GM21526 (cell line): ENCODE results near the gene ZBTB8B.
"Not testable (repeated sequence)": the region's sequence is repeated elsewhere in the genome, so short reads cannot be mapped to it uniquely, and the experiment has no call there.

ENCODE experiments used
- ATAC-seq: cut with Tn5 transposase; IDR thresholded peaks from one replicate; pipeline ENCODE4 v1.9.1; 2021; ENCODE audit warnings: moderate library complexity; ENCODE audit not compliant: unreplicated experiment, low FRiP score

The ZBTB8B gene

DNA sequence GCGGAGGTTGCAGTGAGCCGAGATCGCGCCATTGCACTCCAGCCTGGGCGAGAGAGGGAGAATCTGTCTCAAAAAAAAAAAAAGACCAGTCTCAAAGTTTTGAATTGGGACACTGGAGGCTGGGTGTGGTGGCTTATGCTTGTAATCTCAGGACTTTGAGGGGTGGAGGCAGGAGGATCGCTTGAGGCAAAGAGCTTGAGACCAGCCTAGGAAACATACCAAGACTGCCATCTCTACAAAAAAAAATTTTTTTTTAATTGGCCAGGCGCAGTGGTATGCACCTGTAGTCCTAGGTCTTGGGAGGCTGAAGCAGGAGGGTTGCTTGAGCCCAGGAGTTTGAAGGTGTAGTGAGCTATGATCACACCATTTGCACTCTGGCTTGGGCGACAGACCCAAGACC is 3.9 kb downstream of the ZBTB8B start:
- no peak for ATAC-seq

DNA sequence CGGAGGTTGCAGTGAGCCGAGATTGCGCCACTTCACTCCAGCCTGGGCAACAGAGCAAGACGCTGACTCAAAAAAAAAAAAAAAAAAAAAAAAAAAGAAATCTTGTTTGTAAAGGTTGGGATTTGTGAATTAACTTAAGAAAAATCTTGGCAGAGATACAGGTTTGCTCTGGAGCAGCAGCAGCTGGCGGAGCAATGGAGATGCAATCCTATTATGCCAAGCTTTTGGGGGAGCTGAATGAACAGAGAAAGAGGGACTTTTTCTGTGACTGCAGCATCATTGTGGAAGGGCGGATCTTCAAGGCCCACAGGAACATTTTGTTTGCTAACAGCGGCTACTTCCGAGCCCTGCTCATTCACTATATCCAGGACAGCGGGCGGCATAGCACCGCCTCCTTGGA is 5.6 kb downstream of the ZBTB8B start:
- ATAC-seq: no peak

DNA sequence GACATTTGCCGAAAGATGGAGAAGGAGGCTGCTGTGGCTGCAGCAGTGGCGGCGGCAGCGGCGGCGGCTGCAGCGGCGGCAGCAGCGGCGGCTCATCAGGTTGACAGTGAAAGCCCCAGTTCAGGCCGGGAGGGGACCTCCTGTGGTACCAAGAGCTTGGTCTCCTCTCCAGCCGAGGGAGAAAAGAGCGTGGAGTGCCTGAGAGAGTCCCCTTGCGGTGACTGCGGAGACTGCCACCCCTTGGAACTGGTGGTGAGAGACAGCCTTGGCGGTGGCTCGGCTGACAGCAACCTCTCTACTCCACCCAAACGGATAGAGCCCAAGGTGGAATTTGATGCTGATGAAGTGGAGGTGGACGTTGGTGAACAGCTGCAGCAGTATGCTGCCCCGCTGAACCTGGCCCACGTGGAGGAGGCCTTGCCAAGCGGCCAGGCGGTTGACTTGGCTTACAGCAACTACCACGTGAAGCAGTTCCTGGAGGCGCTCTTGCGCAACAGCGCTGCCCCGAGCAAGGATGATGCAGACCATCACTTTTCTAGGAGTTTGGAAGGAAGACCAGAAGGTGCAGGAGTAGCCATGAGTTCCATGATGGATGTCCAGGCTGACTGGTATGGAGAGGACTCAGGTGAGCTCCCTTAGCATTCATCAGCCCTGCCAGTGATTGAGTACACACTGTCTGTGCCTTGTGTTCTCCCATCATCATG is 6.3 kb downstream of the ZBTB8B start:
- ATAC-seq: no peak

DNA sequence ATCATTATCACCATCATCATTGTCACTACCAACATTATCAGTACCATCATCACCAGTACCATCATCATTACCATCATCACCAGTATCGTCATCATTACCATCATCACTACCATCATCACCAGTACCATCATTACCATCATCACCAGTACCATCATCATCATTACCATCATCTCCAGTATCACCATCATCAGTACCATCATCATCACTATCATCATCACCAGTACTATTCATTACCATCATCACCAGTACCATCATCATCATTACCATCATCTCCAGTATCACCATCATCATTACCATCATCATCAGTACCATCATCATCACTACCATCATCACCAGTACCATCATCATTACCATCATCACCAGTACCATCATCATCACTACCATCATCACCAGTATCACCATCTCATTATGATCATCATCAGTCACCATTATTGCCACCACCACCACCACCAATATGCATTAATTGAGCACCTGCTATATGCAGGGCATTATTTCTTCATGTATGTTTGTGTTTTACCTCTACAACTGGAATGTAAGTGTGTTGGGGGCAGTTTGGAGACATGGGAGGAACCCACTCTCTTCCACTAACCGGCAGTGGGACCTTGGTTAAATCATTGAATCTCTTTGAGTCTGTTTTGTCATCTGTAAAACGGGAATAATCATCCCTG is 7.0 kb downstream of the ZBTB8B start:
- ATAC-seq: no peak

DNA sequence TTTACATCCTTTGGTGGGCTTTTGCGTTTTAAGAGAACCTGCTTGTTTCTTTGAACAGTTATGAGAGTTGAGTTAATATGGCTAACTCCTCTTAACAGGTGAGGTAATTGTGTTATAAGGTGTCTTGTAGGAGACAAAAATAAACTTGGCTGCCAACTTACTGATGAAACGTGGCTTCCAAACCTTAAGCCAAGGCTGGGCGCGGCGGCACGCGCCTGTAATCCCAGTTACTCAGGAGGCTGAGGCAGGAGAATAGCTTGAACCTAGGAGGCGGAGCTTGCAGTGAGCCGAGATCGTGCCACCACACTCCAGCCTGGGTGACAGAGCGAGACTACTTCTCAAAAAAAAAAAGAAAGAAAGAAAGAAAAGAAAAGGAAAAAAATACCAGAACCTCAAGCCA is 8.1 kb downstream of the ZBTB8B start:
- ATAC-seq: not testable (repeated sequence)

DNA sequence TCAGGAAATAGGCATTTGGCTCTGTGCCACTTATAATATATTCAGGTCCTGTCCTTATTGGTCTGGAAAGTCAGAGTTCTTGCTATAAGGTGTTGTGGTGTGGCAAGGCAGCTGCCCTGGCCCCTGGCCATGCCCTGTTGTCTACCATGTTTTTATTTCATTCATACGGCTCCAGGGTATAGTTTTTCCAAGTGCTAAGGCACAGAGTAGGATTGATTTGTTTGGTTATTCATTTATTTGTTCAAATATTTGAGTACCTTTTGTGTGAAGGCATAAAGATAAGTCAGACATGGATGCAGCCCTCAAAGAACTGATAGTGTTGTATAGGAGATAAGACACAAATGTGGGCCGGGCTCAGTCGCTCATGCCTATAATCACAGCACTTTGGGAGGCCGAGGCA is 10.1 kb downstream of the ZBTB8B start:
- no peak for ATAC-seq

DNA sequence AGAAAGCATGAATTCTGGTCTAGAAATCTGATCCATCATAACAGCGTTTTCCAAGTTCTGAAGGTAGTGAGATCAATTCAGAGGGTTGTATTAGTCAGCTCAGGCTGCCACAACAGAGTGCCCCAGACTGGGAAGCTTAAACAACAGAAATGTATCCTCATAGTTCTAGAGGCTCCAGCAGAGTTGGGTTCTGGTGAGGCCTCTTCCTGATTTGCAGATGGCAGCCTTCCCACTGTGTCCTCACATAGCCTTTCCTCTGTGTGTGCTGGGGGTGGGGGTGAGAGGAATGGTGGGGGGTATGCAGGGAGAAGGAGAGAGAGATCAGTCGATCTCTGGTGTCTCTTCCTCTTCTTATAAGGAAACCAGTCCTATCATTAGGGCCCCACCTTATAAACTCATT is 15.1 kb downstream of the ZBTB8B start:
- no peak for ATAC-seq

DNA sequence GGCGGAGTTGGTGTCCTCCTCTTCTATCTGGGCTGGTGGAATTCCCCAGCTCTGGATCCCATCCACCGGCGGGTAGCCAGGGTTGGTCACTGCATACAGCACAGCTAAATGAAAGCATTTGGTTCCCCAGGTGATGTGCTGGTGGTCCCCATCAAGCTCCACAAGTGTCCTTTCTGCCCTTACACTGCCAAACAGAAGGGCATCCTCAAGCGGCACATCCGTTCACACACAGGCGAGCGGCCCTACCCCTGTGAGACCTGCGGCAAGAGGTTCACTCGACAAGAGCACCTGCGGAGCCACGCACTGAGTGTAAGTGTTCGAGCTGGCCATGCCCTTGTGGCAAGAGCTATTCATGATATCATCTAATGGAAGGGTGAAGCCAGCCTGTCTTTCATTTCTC is 15.9 kb downstream of the ZBTB8B start:
- ATAC-seq: no peak

DNA sequence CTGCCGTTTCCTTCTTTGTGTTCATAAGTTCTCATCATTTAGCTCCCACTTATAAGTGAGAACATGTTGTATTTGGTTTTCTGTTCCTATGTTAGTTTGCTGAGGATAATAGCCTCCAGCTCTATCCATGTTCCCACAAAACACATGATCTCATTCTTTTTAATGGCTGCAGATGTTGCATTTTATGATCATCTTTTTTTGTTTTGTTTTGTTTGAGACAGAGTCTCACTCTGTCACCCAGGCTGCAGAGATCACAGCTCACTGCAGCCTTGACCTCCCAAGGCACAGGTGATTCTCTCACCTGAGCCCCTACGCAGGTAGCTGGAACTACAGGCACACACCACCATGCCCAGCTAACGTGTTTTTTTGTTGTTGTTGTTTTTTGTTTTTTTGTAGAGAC is 16.9 kb downstream of the ZBTB8B start:
- not testable (repeated sequence) for ATAC-seq

DNA sequence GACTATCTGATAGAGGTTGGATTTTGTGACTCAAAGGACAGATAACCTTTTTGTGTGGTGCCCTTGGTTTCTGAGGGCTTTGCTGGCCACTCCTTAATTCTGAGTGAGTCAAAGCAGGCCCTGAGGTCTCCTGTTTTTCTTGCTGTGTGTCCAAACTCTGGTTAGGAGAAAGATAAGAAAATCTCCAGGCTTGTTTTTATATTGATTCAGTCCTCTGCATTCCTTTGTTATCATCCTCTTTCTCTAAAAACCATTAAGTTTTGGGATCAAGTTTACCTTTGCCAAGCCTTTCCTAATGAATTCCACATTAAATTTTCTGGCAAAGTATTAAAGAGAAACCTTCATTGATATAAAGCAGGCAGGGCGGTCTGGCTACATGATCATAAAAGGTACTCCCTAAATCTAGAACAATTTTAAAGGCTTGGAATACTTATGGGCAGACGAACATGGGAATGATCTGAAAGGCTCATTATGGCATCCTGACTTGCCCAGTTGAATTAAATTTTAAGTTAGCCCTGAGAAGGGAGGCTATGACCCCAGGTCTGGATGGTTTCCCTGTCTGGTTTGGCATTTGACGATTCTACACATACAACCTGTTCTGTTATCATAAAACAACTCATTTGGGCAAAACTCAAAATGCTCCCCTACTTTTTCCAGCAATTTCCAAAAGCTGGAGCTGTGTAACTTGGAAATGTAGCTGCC is 20.8 kb downstream of the ZBTB8B start:
- no peak for ATAC-seq

DNA sequence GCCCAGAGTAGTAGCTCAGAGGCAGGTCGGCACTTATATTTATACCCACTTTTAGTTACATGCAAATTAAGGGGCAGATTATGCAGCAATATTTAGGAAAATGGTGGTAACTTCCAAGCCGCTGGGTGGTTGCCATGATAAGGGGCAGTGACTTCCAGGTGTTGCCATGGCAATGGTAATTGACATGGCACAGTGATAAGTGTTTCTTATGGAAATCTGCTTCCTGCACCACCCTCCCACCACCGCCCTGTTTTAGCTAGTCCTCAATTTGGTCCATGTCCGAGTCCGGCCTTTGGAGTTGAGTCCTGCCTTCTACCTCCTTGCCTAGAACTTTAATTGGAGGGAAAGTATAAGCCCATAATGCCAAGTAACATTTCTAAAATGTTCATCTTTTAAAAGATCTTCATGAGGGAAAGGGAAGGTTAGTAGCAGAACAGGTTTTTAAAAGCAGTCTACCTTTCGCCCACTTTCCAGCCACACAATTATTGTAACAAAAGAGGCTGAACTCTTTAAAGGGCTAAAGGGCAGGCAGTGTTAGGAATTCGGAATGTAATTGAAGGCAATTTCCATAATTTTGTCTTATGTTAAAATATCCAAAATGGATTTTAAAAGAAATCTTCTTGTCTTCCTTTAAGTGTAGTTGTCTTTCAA is 21.7 kb downstream of the ZBTB8B start:
- no peak for ATAC-seq

DNA sequence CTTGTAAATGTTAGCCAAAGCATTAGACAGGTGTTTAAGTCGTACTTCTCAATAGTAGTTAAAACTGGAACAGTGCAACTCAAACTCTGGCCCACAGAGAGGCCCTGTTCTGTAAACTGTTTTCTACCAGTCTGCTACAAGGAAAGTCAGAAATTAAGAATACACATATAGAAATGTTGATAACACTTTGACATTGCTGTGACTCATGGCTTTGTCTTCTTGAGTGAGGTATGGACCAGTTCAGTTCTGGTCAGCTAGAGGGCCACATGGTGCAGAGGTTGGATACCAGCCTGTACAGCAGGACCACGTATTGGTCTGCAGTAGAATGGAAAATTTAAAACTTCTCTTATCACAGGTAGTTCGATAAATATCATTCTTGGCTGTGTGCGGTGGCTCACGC is 22.3 kb downstream of the ZBTB8B start:
- no peak for ATAC-seq

DNA sequence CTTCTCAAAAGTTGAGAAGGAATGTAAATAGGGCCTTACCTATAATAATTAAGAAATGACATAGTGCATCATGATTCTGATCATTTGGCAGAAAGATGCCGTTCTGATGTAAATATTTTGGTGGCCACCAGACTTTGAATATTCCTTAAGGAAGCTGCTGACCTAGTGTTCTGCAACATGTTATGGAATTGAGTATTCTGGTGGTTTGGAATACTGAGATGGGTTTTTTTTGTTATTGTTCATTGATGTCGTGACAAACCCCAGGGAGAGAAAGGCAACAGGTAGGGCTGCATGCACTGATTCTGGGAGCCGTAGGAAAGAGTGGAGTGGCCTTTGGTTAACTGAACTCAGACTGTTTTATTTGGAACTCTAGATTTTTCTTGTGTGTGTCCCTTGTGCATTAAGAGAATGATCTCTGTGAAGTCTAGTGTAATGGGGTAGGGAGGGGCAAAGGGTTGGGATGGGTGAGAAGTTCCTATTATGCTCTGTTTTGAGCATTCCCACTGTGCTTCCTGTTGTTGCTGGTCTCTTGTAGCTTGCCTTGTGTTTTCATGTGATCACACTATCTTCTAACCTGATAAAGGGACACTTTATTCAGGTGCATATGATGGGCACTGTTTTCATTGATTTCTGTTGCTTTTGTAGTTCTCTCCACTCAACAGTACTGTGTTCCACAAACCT is 25.0 kb downstream of the ZBTB8B start:
- ATAC-seq: no peak

DNA sequence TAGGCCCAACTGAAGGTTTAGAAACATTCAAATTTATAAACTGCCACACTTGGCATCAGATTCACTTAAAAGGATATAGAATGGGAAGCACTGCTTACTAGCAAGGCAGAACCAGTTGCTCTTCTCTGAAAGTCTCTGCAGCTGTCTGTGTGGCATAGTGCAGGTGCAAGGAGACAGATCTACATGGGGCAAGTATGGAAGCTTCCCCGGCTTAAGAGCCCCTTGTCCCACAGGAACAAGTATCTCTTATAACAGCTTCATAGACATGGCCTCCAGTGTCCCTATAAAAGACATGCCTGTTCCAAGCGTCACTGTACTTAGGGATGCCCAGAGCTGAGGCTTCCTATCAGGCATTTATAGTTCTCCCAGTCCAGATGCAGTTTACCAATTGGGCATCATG is 26.5 kb downstream of the ZBTB8B start:
- ATAC-seq: no peak

DNA sequence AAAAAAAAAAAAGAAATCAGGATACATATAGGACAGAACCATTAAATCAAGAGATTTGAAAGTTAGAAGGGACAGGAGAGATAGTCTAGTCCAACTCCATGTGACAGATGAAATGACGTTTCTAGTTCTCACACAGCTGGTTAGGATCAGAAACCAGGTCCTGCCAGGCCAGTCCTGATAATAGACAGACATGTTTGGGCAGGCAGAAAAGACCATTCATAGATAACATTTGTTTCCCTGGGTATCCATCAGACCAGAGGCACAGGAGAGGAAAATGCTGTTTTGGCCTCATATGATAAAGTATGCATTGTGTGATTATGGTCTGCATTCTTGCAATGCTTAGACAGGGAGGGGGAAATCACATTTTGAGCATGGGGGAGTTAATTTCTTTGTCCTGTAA is 29.3 kb downstream of the ZBTB8B start:
- ATAC-seq: no peak

DNA sequence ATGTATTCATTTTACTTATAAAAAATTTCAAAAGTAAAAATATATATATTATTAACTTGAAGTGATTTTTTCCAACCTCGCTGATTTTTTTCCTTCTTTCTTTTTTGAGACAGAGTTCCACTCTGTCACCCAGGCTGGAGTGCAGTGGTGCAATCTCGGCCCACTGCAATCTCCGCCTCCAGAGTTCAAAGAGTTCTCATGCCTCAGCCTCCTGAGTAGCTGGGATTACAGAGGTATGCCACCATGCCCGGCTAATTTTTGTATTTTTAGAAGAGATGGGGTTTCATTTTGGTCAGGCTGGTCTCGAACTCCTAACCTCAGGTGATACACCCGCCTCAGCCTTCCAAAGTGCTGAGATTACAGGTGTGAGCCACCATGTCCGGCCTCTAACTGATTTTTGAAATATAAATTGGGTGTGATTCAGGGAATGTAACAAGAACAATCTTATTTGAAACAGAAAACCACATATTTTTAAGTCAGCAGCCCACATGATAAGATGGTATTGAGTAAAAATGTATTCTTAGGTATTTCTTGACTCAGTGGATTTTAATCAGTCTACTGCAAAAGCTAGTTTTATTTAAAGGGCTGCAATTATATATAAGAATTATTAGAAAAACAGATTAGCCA is 30.0 kb downstream of the ZBTB8B start:
- ATAC-seq: no peak

DNA sequence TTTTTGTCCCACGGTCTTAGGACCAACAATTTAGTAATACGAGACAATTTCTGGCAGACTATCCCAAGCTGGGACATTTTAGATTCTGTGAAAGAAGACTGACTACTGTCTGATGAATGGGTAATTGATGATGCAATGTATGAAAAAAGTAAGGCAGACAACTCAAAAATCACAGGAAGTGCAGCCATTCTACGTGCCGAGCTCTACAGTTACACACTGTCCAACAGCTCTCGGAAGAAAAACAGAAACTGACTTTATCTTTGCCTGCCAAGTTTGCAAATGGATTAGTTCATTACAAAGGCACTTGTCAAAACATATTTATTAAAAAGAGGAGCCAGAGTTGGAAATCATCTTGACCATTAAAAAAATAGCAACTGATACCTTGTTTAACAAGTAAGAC is 31.3 kb downstream of the ZBTB8B start:
- no peak for ATAC-seq

DNA sequence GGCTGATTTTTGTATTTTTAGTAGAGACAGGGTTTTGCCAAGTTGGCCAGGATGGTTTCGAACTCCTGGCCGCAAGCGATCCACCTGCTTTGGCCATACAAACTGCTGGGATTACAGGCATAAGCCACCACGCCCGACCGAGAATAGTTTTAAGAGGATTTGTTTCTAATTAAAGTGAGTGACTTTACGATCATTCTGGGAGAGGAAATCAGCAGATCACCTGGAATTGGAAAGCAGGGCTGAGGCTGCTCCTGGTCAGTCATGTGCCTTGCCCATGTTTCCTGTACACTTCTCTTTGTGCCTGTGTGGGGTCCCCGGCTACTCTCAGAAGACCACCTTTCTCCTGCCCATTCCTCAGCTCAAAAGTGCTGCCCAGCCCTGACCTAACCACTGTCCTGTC is 33.9 kb downstream of the ZBTB8B start:
- no peak for ATAC-seq

DNA sequence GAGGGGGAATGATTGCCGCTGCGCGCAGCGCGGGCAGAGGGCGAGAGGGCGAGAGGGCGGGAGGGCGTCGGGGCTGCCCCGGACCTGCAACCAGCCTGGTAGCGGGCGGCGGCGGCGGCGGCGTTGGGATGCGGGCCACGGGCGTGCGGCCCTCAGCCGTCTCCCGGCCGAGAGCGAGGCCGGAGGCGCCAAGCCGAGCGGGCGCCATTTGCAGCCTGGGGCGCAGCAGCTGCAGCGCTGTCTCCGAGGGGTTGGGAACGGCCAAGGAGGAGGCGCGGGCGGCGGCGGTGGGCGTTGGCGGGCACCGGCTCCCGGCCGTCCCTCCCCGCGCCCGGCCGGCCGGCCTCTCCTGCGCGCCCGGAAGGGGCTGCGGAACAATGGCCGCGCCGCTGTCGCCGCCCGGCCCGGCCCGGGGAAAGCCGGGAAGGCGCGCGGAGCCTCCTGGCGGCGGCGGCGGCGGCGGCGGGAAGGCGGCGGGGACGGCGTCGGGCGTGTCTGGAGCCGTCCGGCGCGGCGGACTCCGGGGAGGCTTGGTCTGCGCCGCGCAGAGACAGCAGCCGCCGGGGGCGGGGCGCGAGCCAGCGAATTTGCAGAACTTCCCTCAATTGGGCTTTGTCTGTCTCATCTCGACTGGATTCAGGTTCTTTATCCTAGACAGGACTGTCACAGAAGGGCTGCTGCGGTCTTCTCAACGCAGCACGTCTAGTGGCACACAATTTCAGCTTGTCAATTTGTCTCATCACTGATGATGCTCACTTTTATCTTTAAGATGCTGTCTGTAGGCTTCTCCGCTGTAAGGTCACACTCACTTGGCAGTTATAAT is 35.7 kb downstream of the ZBTB8B start:
- ATAC-seq: no peak

DNA sequence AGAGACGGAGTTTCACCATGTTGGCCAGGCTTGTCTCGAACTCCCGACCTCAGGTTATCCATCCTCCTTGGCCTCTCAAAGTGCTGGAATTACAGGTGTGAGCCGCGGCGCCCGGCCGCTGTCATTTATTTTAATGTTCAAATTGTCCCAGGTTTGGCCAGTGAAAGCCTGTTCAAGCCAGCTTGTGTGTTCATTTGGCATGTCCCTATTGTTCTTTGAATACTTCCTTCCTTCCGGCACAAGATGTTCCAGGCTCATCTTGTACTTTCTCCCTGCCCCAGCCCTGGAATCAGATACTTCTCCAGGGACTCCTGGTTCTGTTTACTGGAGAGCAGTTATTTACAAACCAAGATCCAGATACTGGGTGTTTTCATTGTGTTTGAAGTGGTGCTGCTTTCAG is 37.0 kb downstream of the ZBTB8B start:
- ATAC-seq: no peak
